Measurements from ENCODE around the gene JAZF1.
"Not testable (repeated sequence)": the region's sequence is repeated elsewhere in the genome, so short reads cannot be mapped to it uniquely, and the experiment has no call there.

The JAZF1 gene

GRCh38 chr7:27897441-27897847, 283.2 kb downstream of the JAZF1 start:
- DNase-seq, result no peak

- DNase-seq, result no peak
Observed at GRCh38 chr7:27897001-27897400, 283.6 kb downstream of the JAZF1 start.

- no peak for DNase-seq
Observed at GRCh38 chr7:27895551-27895950, 285.0 kb downstream of the JAZF1 start.

- no peak for DNase-seq
Observed at GRCh38 chr7:27890205-27890849, 290.3 kb downstream of the JAZF1 start.

- DNase-seq, result no peak
Observed at GRCh38 chr7:27889800-27890199, 290.8 kb downstream of the JAZF1 start.

GRCh38 chr7:27888736-27889135, 291.9 kb downstream of the JAZF1 start:
- no peak for DNase-seq

GRCh38 chr7:27886710-27887109, 293.9 kb downstream of the JAZF1 start:
- DNase-seq, result not testable (repeated sequence)

DNA sequence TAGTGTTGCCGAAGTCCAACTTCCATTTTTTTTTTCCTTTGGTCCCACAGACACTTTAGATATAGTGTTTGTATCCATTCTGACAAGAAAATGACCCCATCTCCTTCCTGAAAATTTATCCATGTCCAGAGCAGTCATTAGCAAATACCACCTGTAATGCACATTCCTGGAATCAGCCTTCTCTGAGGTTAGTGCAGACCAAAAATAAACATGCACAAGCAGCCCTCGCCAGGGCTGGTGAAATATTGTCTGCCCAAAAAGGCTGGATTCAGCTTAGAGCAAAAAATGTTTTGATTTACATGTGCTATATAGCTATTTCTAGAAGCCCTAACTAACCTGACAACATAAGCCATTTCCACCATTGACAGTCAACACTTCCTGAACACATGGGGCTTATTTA, 294.9 kb downstream of the JAZF1 start:
- no peak for DNase-seq

- DNase-seq, result no peak
Observed at GRCh38 chr7:27883696-27884095, 296.9 kb downstream of the JAZF1 start.

- DNase-seq, result no peak
Observed at GRCh38 chr7:27876756-27877155, 303.8 kb downstream of the JAZF1 start.

DNA sequence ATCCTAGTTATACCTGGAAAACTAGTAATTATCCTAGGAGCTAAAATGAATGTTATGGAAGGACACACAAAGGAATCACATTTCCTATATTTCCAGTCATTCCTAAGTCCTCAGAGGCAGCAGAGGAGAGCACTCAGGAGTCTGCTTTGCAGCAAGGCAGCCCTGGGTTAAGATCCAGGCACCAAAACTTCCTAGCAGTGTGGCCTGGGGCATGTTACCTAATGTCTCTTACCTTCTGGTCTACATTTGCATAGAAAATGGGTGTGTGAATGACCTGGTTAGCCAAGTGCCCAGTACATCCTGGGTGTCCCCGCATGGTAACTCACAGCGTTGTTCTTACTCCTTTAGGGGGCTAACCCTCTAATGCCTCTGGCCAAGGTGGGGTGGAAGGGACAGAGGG, 304.8 kb downstream of the JAZF1 start:
- no peak for DNase-seq

DNA sequence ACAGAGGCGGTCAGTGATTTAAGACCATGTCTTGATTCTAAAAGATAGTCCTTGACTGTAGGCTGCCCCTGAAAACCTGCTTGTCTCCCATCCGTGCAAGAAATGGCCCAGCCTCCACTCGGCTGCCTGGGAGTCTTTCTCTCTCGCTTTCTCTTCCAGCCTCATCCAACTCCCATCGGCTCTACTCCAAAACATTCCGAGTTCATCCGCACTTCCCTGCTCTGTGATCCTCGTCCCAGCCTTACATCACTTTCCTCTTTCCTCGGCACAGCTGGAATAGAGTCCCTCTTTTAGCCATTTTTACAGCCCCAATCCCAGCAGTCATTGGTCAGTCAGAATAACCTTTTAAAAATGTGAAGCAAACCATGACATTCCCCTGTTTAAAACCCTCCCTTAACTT, 305.5 kb downstream of the JAZF1 start:
- no peak for DNase-seq

- no peak for DNase-seq
Observed at GRCh38 chr7:27873981-27874957, 306.3 kb downstream of the JAZF1 start.

- DNase-seq, result no peak
Observed at GRCh38 chr7:27872356-27873275, 308.0 kb downstream of the JAZF1 start.

- no peak for DNase-seq
Observed at GRCh38 chr7:27871866-27872265, 308.7 kb downstream of the JAZF1 start.

- DNase-seq, result no peak
Observed at GRCh38 chr7:27871086-27871485, 309.5 kb downstream of the JAZF1 start.

DNA sequence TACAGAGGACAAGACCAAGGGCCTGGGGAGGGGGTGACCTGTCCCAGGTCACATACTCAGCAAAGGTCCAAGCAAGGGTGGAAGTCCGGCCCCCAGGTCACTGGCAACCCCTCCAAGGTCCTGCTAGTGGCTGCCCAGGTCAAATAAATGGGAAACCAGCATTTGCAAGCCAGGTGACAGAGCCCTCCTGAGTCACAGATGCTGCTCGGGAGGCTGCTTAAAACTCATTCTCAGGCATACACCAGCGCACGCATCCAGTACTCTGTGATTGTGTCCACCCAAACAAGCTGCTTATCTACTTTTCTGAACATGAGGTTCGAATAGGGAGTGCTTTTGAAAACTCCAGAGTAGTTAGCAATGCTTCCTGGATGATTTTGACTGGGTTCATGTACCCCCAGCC, 310.0 kb downstream of the JAZF1 start:
- DNase-seq, result no peak

DNA sequence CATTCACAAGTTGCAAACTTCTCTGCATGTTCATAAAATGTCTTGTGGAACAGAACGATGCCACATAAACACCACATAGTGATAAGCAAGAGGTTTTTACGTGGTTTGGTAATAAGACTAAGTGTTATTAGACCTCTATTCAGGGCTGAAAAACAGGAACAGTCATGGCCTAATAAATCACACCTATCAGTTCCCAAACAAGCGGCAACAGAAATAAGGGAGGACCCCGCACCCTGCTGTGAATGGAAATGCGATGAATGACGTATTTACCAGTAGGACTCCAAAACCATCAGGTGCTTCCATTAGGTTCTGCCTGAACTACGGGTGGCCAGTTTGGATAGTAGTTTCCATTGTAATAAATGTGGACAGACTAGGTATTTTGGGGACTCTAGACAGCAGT, 311.5 kb downstream of the JAZF1 start:
- DNase-seq, result no peak

DNA sequence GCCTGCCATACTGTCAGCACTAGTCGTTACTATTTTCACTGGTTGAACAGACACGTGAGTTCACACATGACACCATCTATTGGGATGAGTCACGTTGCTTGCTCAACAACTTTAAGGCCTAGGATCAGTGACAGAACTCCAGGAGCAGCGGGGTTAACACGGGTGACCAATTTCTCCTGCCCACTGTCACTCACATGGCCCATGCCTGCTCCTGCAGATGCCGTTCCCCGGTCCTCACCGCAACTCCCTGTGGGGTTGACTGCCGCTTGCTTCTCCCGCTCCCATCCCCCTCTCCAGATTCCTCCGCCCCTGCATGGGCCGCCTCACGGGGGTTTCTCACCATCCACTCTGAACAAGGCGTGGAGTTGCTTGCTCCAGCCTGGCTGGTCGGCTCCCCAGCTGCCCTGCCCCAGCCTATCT, 312.5 kb downstream of the JAZF1 start:
- no peak for DNase-seq

DNA sequence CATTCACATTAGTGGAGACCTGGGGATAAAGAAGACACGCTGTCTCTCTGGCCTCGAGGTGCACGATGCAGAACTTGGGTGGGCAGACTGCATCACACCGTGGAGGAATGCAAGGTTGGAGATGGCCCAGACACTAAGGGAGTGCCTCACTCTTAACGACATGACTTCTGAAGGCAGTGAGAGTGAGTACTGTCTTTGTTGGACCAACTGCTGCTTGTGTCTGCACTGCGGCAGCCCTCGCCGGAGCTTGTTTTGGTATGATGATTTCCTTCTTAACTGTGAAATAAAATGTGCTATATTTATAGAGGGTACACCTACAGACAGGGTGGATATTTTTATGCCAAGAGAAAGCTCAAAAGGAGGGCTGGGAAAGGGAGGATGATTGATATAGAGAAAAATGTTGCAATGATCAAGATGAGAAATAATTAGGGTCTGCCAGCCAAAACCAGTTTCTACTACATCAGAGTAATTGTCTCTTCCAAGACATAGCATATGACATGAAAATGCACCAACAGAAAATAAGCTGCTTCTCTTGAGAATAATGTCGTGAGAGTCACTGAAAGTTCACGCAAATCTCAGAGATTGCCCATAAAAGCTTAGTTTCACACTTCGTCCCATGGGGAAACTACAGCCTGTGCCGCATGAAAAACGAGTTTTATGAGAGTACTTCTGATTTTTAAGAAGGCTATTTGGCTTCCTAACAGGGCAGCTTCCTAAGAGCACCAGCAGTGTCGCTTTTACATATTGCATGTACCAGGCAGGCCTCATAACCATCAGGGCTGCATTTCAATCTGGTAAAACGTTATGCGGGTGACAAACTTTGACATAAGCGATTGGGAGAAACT, 313.5 kb downstream of the JAZF1 start:
- DNase-seq, result no peak

DNA sequence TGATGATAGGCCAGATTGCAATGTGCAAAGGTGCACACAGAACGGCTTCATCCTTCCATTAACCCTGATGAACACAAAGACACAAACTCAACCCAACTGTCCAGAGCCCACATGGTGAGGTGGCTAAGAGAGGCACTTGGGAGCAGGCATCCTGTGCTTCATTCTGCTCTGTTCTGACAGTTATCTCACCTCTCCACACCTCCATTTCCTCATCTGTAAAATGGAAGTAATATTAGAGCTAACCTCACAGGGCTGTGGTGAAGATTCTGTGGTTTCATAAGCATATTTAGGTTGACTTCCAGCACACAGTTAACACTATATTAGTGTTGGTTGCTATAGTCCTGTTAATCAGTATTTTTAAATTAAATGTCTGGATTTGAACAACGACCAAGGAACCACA, 314.3 kb downstream of the JAZF1 start:
- no peak for DNase-seq

GRCh38 chr7:27863880-27864279, 316.7 kb downstream of the JAZF1 start:
- no peak for DNase-seq
